Sigmoid colon (tissue), 7 donors: ENCODE results near the gene DLAT. TPM values are rescaled to one million over a fixed set of nuclear protein-coding genes. Genes with fewer than 3 reads are reported as not detected.
"Not testable (repeated sequence)": the region's sequence is repeated elsewhere in the genome, so short reads cannot be mapped to it uniquely, and the experiment has no call there.

Experiments used
- DNase-seq: peaks from one replicate; pipeline ENCODE4 v3.0.0-alpha.2; 2019
- H3K27ac ChIP-seq, 4 donors: fragments of 200-600 bp; sonication (generic); one replicate each; pipeline ENCODE4 v1.5.1; 2016 to 2019; ENCODE audit warnings: mild to moderate bottlenecking in 1 of 4
- H3K27me3 ChIP-seq, 3 donors: fragments of 200-600 bp; sonication (generic); one replicate each; pipeline ENCODE4 v1.5.1; 2019; ENCODE audit warnings: mild to moderate bottlenecking in 1 of 3
- H3K36me3 ChIP-seq, 4 donors: fragments of 200-600 bp; sonication (generic); one replicate each; pipeline ENCODE4 v1.5.1; 2016 to 2019
- H3K4me1 ChIP-seq, 4 donors: fragments of 200-600 bp; sonication (generic); one replicate each; pipeline ENCODE4 v1.5.1; 2017 to 2019
- H3K4me3 ChIP-seq, 4 donors: fragments of 200-600 bp; sonication (generic); one replicate each; pipeline ENCODE4 v1.5.1; 2017 to 2019; ENCODE audit warnings: mild to moderate bottlenecking in 2 of 4, moderate library complexity in 1 of 4
- H3K9me3 ChIP-seq, 4 donors: fragments of 200-600 bp in 3 of 4; sonication (generic) in 3 of 4; one replicate each; pipeline versions ENCODE4 v1.5.1 to v1.6.1; 2013 to 2019
- CTCF ChIP-seq, 4 experiments: fragments of 450-650 bp in 3 of 4; fragments of 200-600 bp in 1 of 4; IDR thresholded peaks; one replicate each; pipeline ENCODE4 v1.5.1; 2016 to 2019; ENCODE audit warnings: antibody characterized with exemption in 4 of 4, mild to moderate bottlenecking in 3 of 4, moderate library complexity in 2 of 4
- EP300 ChIP-seq, 4 donors: sonication (generic); formaldehyde crosslinking; IDR thresholded peaks; one replicate each; pipeline ENCODE4 v1.6.1; 2017; ENCODE audit warnings: antibody characterized with exemption in 4 of 4
- POLR2A ChIP-seq, 2 donors: fragments of 450-650 bp; IDR thresholded peaks; one replicate each; pipeline ENCODE4 v1.6.1; 2016; ENCODE audit warnings: antibody characterized with exemption in 2 of 2, mild to moderate bottlenecking in 2 of 2, moderate library complexity in 2 of 2
- POLR2AphosphoS5 ChIP-seq, 4 donors: sonication (generic); formaldehyde crosslinking; IDR thresholded peaks; one replicate each; pipeline ENCODE4 v1.6.1; 2017; ENCODE audit warnings: antibody characterized with exemption in 4 of 4
- WGBS, 2 donors: extraction: QIAGEN DNeasy Blood & Tissue Kit; methylation state at CpG; one replicate each; pipeline ENCODE4 v1.1.7; 2013; 5-methylcytosine and 5-hydroxymethylcytosine counted together
- intact Hi-C: fragments of 100-400 bp; cut with DNase I; formaldehyde crosslinking; loops from one replicate; pipeline ENCODE4 v1.15.1; 2023
- polyA plus RNA-seq, 3 donors: library from polyadenylated mRNA; stranded (reverse); fragments of 200-250 nt; gene quantifications; one replicate each; pipeline ENCODE4 v1.2.3, GENCODE V29; 2013
- total RNA-seq, 4 donors: library from RNA; depleted of rRNA; stranded (reverse); fragments of >200 nt; gene quantifications; one replicate each; pipeline ENCODE4 v1.1.0, GENCODE V29; 2016
- donor health status: healthy with polysubstance abuse.
- donor health status: Bipolar disorder and iron deficiency.
- donor health status: healthy.

The DLAT gene
- total and polyA plus RNA-seq, 7 donors: 23.2 to 49.0 (median 27.3) TPM

GRCh38 chr11:112037527-112037926 is 12.3 kb downstream of the DLAT start:
- TF ChIP-seq EP300 (IDR thresholded peaks at IDR 0.05): no peak
- TF ChIP-seq POLR2A (IDR thresholded peaks at IDR 0.05): no peak
- TF ChIP-seq CTCF (IDR thresholded peaks at IDR 0.05): no peak
- no peak for TF ChIP-seq POLR2AphosphoS5 (IDR thresholded peaks at IDR 0.05)
- no peak overlapping the region for H3K27ac ChIP-seq
- no peaks in the 10 kb centered on the region for H3K4me1 ChIP-seq
- intact Hi-C loops: no loop called here
- no peak for DNase-seq
- peaks cover 0 to 89% (median 32%) of the 10 kb centered on the region in 4 donors for H3K36me3 ChIP-seq
- H3K27me3 ChIP-seq: no peaks in the 10 kb centered on the region
- H3K9me3 ChIP-seq: no peaks in the 10 kb centered on the region
- H3K4me3 ChIP-seq: no peak overlapping the region

GRCh38 chr11:112042161-112042960 is 17.2 kb downstream of the DLAT start:
- Histone ChIP-seq H3K36me3 (peaks cover 0 to 98% (median 40%) of the 10 kb centered on the region in 4 donors), H3K4me3 (no peak overlapping the region), H3K4me1 (no peaks in the 10 kb centered on the region), H3K27ac (no peak overlapping the region), H3K9me3 (no peaks in the 10 kb centered on the region), H3K27me3 (no peaks in the 10 kb centered on the region)
- 47 to 58% methylated on average over 6 of the region's 6 CpGs for WGBS, 2 donors
- TF ChIP-seq EP300 (IDR thresholded peaks at IDR 0.05): no peak
- intact Hi-C loops: no loop called here
- no peak for DNase-seq

- no peak overlapping the region for H3K27ac ChIP-seq
- H3K9me3 ChIP-seq: no peaks in the 10 kb centered on the region
- intact Hi-C loops: no loop called here
- DNase-seq: no peak
- whole genome bisulfite sequencing, 2 donors: 95 to 97% methylated on average over 2 of the region's 2 CpGs
- no peaks in the 10 kb centered on the region for H3K4me1 ChIP-seq
- no peaks in the 10 kb centered on the region for H3K27me3 ChIP-seq
- H3K4me3 ChIP-seq: no peak overlapping the region
- peaks cover 0 to 98% (median 40%) of the 10 kb centered on the region in 4 donors for H3K36me3 ChIP-seq
- TF ChIP-seq CTCF (IDR thresholded peaks at IDR 0.05) (no peak), POLR2AphosphoS5 (IDR thresholded peaks at IDR 0.05) (no peak), EP300 (IDR thresholded peaks at IDR 0.05) (no peak), POLR2A (IDR thresholded peaks at IDR 0.05) (no peak)
These were observed 17.7 kb downstream of the DLAT start for GRCh38 chr11:112042961-112043304.

GRCh38 chr11:112044961-112045360 is 19.8 kb downstream of the DLAT start:
- Histone ChIP-seq H3K4me1 (no peaks in the 10 kb centered on the region), H3K27ac (no peak overlapping the region), H3K27me3 (no peaks in the 10 kb centered on the region), H3K9me3 (no peaks in the 10 kb centered on the region), H3K4me3 (no peak overlapping the region), H3K36me3 (peaks cover 0 to 96% (median 38%) of the 10 kb centered on the region in 4 donors)
- TF ChIP-seq CTCF (IDR thresholded peaks at IDR 0.05): no peak
- TF ChIP-seq EP300 (IDR thresholded peaks at IDR 0.05): no peak
- no peak for TF ChIP-seq POLR2AphosphoS5 (IDR thresholded peaks at IDR 0.05)
- TF ChIP-seq POLR2A (IDR thresholded peaks at IDR 0.05): no peak
- no peak for DNase-seq
- 97 to 98% methylated on average over 4 of the region's 4 CpGs for WGBS, 2 donors
- intact Hi-C loops: no loop called here

GRCh38 chr11:112046647-112047046 is 21.4 kb downstream of the DLAT start:
- H3K27me3 ChIP-seq, H3K9me3 ChIP-seq, H3K4me3 ChIP-seq, H3K27ac ChIP-seq, H3K4me1 ChIP-seq, intact Hi-C loops, DNase-seq: not testable (repeated sequence)
- 99 to 100% methylated on average over 2 of the region's 2 CpGs for WGBS, 2 donors
- H3K36me3 ChIP-seq: peaks cover 0 to 98% (median 36%) of the 10 kb centered on the region in 4 donors

GRCh38 chr11:112048256-112048655 is 23.0 kb downstream of the DLAT start:
- H3K4me3 ChIP-seq, DNase-seq, H3K27ac ChIP-seq, H3K4me1 ChIP-seq, H3K9me3 ChIP-seq, H3K27me3 ChIP-seq, intact Hi-C loops: not testable (repeated sequence)
- H3K36me3 ChIP-seq: peaks cover 0 to 99% (median 46%) of the 10 kb centered on the region in 4 donors
- 88 to 91% methylated on average over 3 of the region's 3 CpGs for WGBS, 2 donors
